ENCODE results near the gene RBMS1. TPM values are rescaled to one million over a fixed set of nuclear protein-coding genes. Genes with fewer than 3 reads are reported as not detected.
A peak's percentile ranks its signal among the peaks of the same experiment; 100 is the strongest.

RBMS1 gene
- total RNA-seq, 5 donors from 2014 or later (not counting 1 experiment from before 2014, with no cell fraction given), result 94.2 to 137 (median 105) TPM

- WGBS (ENCODE audit: insufficient coverage), result no CpG with 5 or more reads among the region's 1 CpG
- ATAC-seq (replicated peaks in 1 of 4), result no peak
- Mint-ChIP-seq H3K27ac (peak overlapping the region; percentile 65 to 84), H3K4me3 (no peak overlapping the region), H3K27me3 (no peaks in the 10 kb centered on the region), H3K4me1 (peaks cover 26 to 33% (median 28%) of the 10 kb centered on the region in 3 donors), H3K36me3 (peaks cover 64% of the 10 kb centered on the region), H3K9me3 (no peaks in the 10 kb centered on the region)
- ChIA-PET POLR2A (no interaction called here), CTCF (interaction anchor here in 1 of 2 donors (0.7 kb wide), 1 partner anchor 50 kb away, joined by 12 read pairs; no protein-coding TSS in a partner anchor)
- DNase-seq, result no peak
- no peak overlapping the region for H3K27ac ChIP-seq (ENCODE audit: low read length)
- no peaks in the 10 kb centered on the region for H3K9me3 ChIP-seq
- no peaks in the 10 kb centered on the region for H3K4me1 ChIP-seq (ENCODE audit: control insufficient read depth in 1 of 2, extremely low read depth in 1 of 2, insufficient read depth in 2 of 2, low read length in 2 of 2)
- peaks cover 0 to 68% of the 10 kb centered on the region in 2 donors for H3K36me3 ChIP-seq (ENCODE audit: control insufficient read depth in 2 of 2, extremely low read depth in 1 of 2, insufficient read depth in 1 of 2, low read length in 1 of 2)
- no peaks in the 10 kb centered on the region for H3K27me3 ChIP-seq (replicated peaks in 1 of 2; ENCODE audit: control insufficient read depth in 2 of 2, extremely low read depth in 1 of 2, insufficient read depth in 2 of 2, low read length in 1 of 2)
- no peak overlapping the region for H3K4me3 ChIP-seq (ENCODE audit: control insufficient read depth in 1 of 2, extremely low read depth in 1 of 2, low read length in 1 of 2)
Observed at GRCh38 chr2:160289126-160289525, 204.5 kb downstream of the RBMS1 start.

- Histone ChIP-seq H3K36me3 (ENCODE audit: control insufficient read depth in 2 of 2, extremely low read depth in 1 of 2, insufficient read depth in 1 of 2, low read length in 1 of 2) (peaks cover 0 to 71% of the 10 kb centered on the region in 2 donors), H3K4me3 (ENCODE audit: control insufficient read depth in 1 of 2, extremely low read depth in 1 of 2, low read length in 1 of 2) (no peak overlapping the region), H3K27ac (ENCODE audit: low read length) (no peak overlapping the region), H3K4me1 (ENCODE audit: control insufficient read depth in 1 of 2, extremely low read depth in 1 of 2, insufficient read depth in 2 of 2, low read length in 2 of 2) (no peaks in the 10 kb centered on the region), H3K27me3 (replicated peaks in 1 of 2; ENCODE audit: control insufficient read depth in 2 of 2, extremely low read depth in 1 of 2, insufficient read depth in 2 of 2, low read length in 1 of 2) (no peaks in the 10 kb centered on the region), H3K9me3 (no peaks in the 10 kb centered on the region)
- Mint-ChIP-seq H3K36me3 (peaks cover 62% of the 10 kb centered on the region), H3K27me3 (no peaks in the 10 kb centered on the region), H3K9me3 (no peaks in the 10 kb centered on the region), H3K4me3 (no peak overlapping the region), H3K27ac (peak overlapping the region; percentile 69 to 84), H3K4me1 (peaks cover 21 to 35% (median 28%) of the 10 kb centered on the region in 3 donors)
- 100% methylated on average over 2 of the region's 2 CpGs for WGBS (ENCODE audit: insufficient coverage)
- ChIA-PET CTCF (no interaction called here), POLR2A (interaction anchor here in 1 of 2 donors (0.8 kb wide), 1 partner anchor 645 kb away, joined by 5 read pairs; no protein-coding TSS in a partner anchor)
- no peak for ATAC-seq (replicated peaks in 1 of 4)
- no peak for DNase-seq
Observed at GRCh38 chr2:160288324-160288723, 205.3 kb downstream of the RBMS1 start.

- H3K4me3 Mint-ChIP-seq, result no peak overlapping the region
Observed at GRCh38 chr2:160287476-160287875, 206.1 kb downstream of the RBMS1 start.

GRCh38 chr2:160286551-160286950, 207.1 kb downstream of the RBMS1 start:
- no peak overlapping the region for H3K4me3 Mint-ChIP-seq
- POLR2A ChIA-PET, result no interaction called here
- peaks cover 56% of the 10 kb centered on the region for H3K36me3 Mint-ChIP-seq
- no peaks in the 10 kb centered on the region for H3K27me3 Mint-ChIP-seq
- H3K4me1 Mint-ChIP-seq, result peaks cover 25 to 28% (median 27%) of the 10 kb centered on the region in 3 donors
- peaks cover 0 to 71% of the 10 kb centered on the region in 2 donors for H3K36me3 ChIP-seq (ENCODE audit: control insufficient read depth in 2 of 2, extremely low read depth in 1 of 2, insufficient read depth in 1 of 2, low read length in 1 of 2)
- H3K27me3 ChIP-seq (replicated peaks in 1 of 2; ENCODE audit: control insufficient read depth in 2 of 2, extremely low read depth in 1 of 2, insufficient read depth in 2 of 2, low read length in 1 of 2), result no peaks in the 10 kb centered on the region
- no peak overlapping the region for H3K4me3 ChIP-seq (ENCODE audit: control insufficient read depth in 1 of 2, extremely low read depth in 1 of 2, low read length in 1 of 2)
- H3K9me3 ChIP-seq, result no peaks in the 10 kb centered on the region
- no peaks in the 10 kb centered on the region for H3K4me1 ChIP-seq (ENCODE audit: control insufficient read depth in 1 of 2, extremely low read depth in 1 of 2, insufficient read depth in 2 of 2, low read length in 2 of 2)
- CTCF ChIA-PET, result no interaction called here
- H3K27ac Mint-ChIP-seq, result no peak overlapping the region
- no CpG with 5 or more reads among the region's 5 CpGs for WGBS (ENCODE audit: insufficient coverage)
- no peak overlapping the region for H3K27ac ChIP-seq (ENCODE audit: low read length)
- no peak for ATAC-seq (replicated peaks in 1 of 4)
- DNase-seq, result no peak
- H3K9me3 Mint-ChIP-seq, result no peaks in the 10 kb centered on the region

More at GRCh38 chr2:160287476-160287875, 206.1 kb downstream of the RBMS1 start:
- H3K4me1 Mint-ChIP-seq, result peaks cover 23 to 36% (median 27%) of the 10 kb centered on the region in 3 donors
- H3K36me3 Mint-ChIP-seq, result peaks cover 60% of the 10 kb centered on the region
- ChIA-PET POLR2A (no interaction called here), CTCF (no interaction called here)
- no CpG with 5 or more reads among the region's 3 CpGs for WGBS (ENCODE audit: insufficient coverage)
- H3K4me3 ChIP-seq (ENCODE audit: control insufficient read depth in 1 of 2, extremely low read depth in 1 of 2, low read length in 1 of 2), result no peak overlapping the region
- H3K27me3 ChIP-seq (replicated peaks in 1 of 2; ENCODE audit: control insufficient read depth in 2 of 2, extremely low read depth in 1 of 2, insufficient read depth in 2 of 2, low read length in 1 of 2), result no peaks in the 10 kb centered on the region
- no peaks in the 10 kb centered on the region for H3K9me3 Mint-ChIP-seq
- ATAC-seq (replicated peaks in 1 of 4) (no peak), DNase-seq (no peak)
- no peaks in the 10 kb centered on the region for H3K27me3 Mint-ChIP-seq
- H3K9me3 ChIP-seq, result no peaks in the 10 kb centered on the region
- H3K27ac Mint-ChIP-seq, result no peak overlapping the region
- H3K4me1 ChIP-seq (ENCODE audit: control insufficient read depth in 1 of 2, extremely low read depth in 1 of 2, insufficient read depth in 2 of 2, low read length in 2 of 2), result no peaks in the 10 kb centered on the region
- peaks cover 0 to 72% of the 10 kb centered on the region in 2 donors for H3K36me3 ChIP-seq (ENCODE audit: control insufficient read depth in 2 of 2, extremely low read depth in 1 of 2, insufficient read depth in 1 of 2, low read length in 1 of 2)
- no peak overlapping the region for H3K27ac ChIP-seq (ENCODE audit: low read length)

GRCh38 chr2:160283675-160284074, 209.9 kb downstream of the RBMS1 start:
- Mint-ChIP-seq H3K27me3 (no peaks in the 10 kb centered on the region), H3K9me3 (no peaks in the 10 kb centered on the region), H3K4me1 (peaks cover 32 to 37% (median 36%) of the 10 kb centered on the region in 3 donors), H3K36me3 (peaks cover 60% of the 10 kb centered on the region), H3K27ac (peak overlapping the region in 1 of 2 donors; percentile 39), H3K4me3 (no peak overlapping the region)
- H3K36me3 ChIP-seq (ENCODE audit: control insufficient read depth in 2 of 2, extremely low read depth in 1 of 2, insufficient read depth in 1 of 2, low read length in 1 of 2), result peaks cover 4 to 66% of the 10 kb centered on the region in 2 donors
- ATAC-seq (replicated peaks in 1 of 4) (no peak), DNase-seq (no peak)
- H3K27me3 ChIP-seq (replicated peaks in 1 of 2; ENCODE audit: control insufficient read depth in 2 of 2, extremely low read depth in 1 of 2, insufficient read depth in 2 of 2, low read length in 1 of 2), result no peaks in the 10 kb centered on the region
- no peaks in the 10 kb centered on the region for H3K9me3 ChIP-seq
- peaks cover 0 to 2% of the 10 kb centered on the region in 2 experiments for H3K4me1 ChIP-seq (ENCODE audit: control insufficient read depth in 1 of 2, extremely low read depth in 1 of 2, insufficient read depth in 2 of 2, low read length in 2 of 2)
- CTCF ChIA-PET, result no interaction called here
- no peak overlapping the region for H3K27ac ChIP-seq (ENCODE audit: low read length)
- no peak overlapping the region for H3K4me3 ChIP-seq (ENCODE audit: control insufficient read depth in 1 of 2, extremely low read depth in 1 of 2, low read length in 1 of 2)
- POLR2A ChIA-PET, result no interaction called here

GRCh38 chr2:160282063-160282580, 211.5 kb downstream of the RBMS1 start:
- H3K4me1 ChIP-seq (ENCODE audit: control insufficient read depth in 1 of 2, extremely low read depth in 1 of 2, insufficient read depth in 2 of 2, low read length in 2 of 2), result peaks cover 0 to 2% of the 10 kb centered on the region in 2 experiments
- no peaks in the 10 kb centered on the region for H3K9me3 ChIP-seq
- ChIA-PET POLR2A (no interaction called here), CTCF (interaction anchor here in 1 of 2 donors (0.5 to 1.2 kb wide), 2 partner anchors 41 to 714 kb away, joined by 4 to 8 read pairs; no protein-coding TSS in a partner anchor)
- H3K27me3 ChIP-seq (replicated peaks in 1 of 2; ENCODE audit: control insufficient read depth in 2 of 2, extremely low read depth in 1 of 2, insufficient read depth in 2 of 2, low read length in 1 of 2), result no peaks in the 10 kb centered on the region
- H3K4me3 Mint-ChIP-seq, result no peak overlapping the region
- peak overlapping the region; percentile 70 to 79 for H3K27ac Mint-ChIP-seq
- no peaks in the 10 kb centered on the region for H3K27me3 Mint-ChIP-seq
- 100% methylated on average over 1 of the region's 2 CpGs for WGBS (ENCODE audit: insufficient coverage)
- peaks cover 65% of the 10 kb centered on the region for H3K36me3 Mint-ChIP-seq
- no peaks in the 10 kb centered on the region for H3K9me3 Mint-ChIP-seq
- peaks cover 32 to 40% (median 36%) of the 10 kb centered on the region in 3 donors for H3K4me1 Mint-ChIP-seq
- no peak for ATAC-seq (replicated peaks in 1 of 4)
- H3K27ac ChIP-seq (ENCODE audit: low read length), result no peak overlapping the region
- peaks cover 7 to 72% of the 10 kb centered on the region in 2 donors for H3K36me3 ChIP-seq (ENCODE audit: control insufficient read depth in 2 of 2, extremely low read depth in 1 of 2, insufficient read depth in 1 of 2, low read length in 1 of 2)
- no peak for DNase-seq
- H3K4me3 ChIP-seq (ENCODE audit: control insufficient read depth in 1 of 2, extremely low read depth in 1 of 2, low read length in 1 of 2), result no peak overlapping the region

Measured in T-cell (primary cell).